Suprapubic skin (tissue), 4 donors: ENCODE data around the gene ULK4. TPM values are rescaled to one million over a fixed set of nuclear protein-coding genes. Genes with fewer than 3 reads are reported as not detected.

ENCODE experiments used
- DNase-seq, 2 donors: peaks; one replicate each; pipeline ENCODE4 v3.0.0-alpha.2; 2019; ENCODE audit warnings: low spot score in 2 of 2
- H3K27ac ChIP-seq: fragments of 200-600 bp; sonication (generic); one replicate; pipeline ENCODE4 v1.5.1; 2019
- H3K27me3 ChIP-seq: fragments of 200-600 bp; sonication (generic); one replicate; pipeline ENCODE4 v1.5.1; 2019
- H3K36me3 ChIP-seq: fragments of 200-600 bp; sonication (generic); one replicate; pipeline ENCODE4 v1.5.1; 2019
- H3K4me1 ChIP-seq: fragments of 200-600 bp; sonication (generic); one replicate; pipeline ENCODE4 v1.5.1; 2019
- H3K4me3 ChIP-seq: fragments of 200-600 bp; sonication (generic); one replicate; pipeline ENCODE4 v1.5.1; 2019; ENCODE audit warnings: mild to moderate bottlenecking
- H3K9me3 ChIP-seq: fragments of 200-600 bp; sonication (generic); one replicate; pipeline ENCODE4 v1.5.1; 2019
- EP300 ChIP-seq: sonication (generic); formaldehyde crosslinking; IDR thresholded peaks from one replicate; pipeline ENCODE4 v1.6.1; 2017; ENCODE audit warnings: antibody characterized with exemption
- POLR2A ChIP-seq, 2 donors: fragments of 450-650 bp; IDR thresholded peaks; one replicate each; pipeline ENCODE4 v1.6.1; 2017; ENCODE audit warnings: antibody characterized with exemption in 2 of 2, mild to moderate bottlenecking in 2 of 2, moderate library complexity in 2 of 2
- POLR2AphosphoS5 ChIP-seq, 3 donors: sonication (generic); formaldehyde crosslinking; IDR thresholded peaks; one replicate each; pipeline ENCODE4 v1.6.1; 2017; ENCODE audit warnings: antibody characterized with exemption in 3 of 3
- WGBS: methylation state at CpG from one replicate; pipeline ENCODE4 v1.1.5; 2018; 5-methylcytosine and 5-hydroxymethylcytosine counted together
- total RNA-seq, 4 donors: library from RNA; depleted of rRNA; stranded (reverse); fragments of >200 nt; gene quantifications; one replicate each; pipeline ENCODE4 v1.1.0, GENCODE V29; 2016
- TF ChIP-seq, protein P1 (sequence below), 2 donors: fragments of 200-600 bp in 1 of 2; fragments of 450-650 bp in 1 of 2; sonication (generic) in 1 of 2; IDR thresholded peaks; one replicate each; pipeline ENCODE4 v1.5.1; 2016 to 2019; ENCODE audit warnings: antibody characterized with exemption in 2 of 2, mild to moderate bottlenecking in 1 of 2, moderate library complexity in 1 of 2

The ULK4 gene
- total RNA-seq, 4 donors from 2014 or later = 11.7 to 21.7 (median 16.6) TPM

DNA sequence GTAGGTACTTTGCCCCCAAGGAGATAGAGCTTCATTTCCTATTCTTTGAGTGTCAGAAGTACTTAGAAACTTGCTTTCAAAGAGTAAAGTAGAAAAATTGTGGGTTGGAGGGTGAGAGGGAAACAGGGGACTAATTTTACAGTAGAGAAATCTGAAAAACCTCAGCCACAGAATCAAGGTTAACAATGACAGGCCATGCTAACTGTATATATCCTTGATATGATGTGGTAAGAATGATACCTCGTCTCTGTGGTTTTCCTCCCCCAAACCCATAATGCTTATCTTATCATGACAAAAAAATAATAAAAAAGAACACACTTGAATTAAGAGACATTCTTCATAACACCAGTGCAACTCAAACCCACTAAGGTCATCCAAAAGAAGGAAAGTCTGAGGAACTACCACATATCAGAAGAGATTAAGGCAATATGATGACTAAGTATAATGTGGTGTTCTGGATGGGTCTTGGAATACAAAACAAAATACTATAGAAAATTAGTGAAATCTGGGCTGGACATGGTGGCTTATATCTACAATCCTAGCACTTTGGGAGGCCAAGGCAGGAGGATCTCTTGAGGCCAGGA lies 360.4 kb downstream of the ULK4 start:
- H3K27me3 ChIP-seq = no peaks in the 10 kb centered on the region
- 69% methylated on average over 1 of the region's 1 CpG for WGBS
- H3K27ac ChIP-seq = no peak overlapping the region
- H3K4me3 ChIP-seq = no peak overlapping the region
- no peak for DNase-seq
- H3K4me1 ChIP-seq = no peaks in the 10 kb centered on the region
- no peaks in the 10 kb centered on the region for H3K36me3 ChIP-seq
- TF ChIP-seq POLR2AphosphoS5 (IDR thresholded peaks at IDR 0.05) (no peak), EP300 (no peak), POLR2A (IDR thresholded peaks at IDR 0.05) (no peak)
- TF ChIP-seq, protein P1, sequence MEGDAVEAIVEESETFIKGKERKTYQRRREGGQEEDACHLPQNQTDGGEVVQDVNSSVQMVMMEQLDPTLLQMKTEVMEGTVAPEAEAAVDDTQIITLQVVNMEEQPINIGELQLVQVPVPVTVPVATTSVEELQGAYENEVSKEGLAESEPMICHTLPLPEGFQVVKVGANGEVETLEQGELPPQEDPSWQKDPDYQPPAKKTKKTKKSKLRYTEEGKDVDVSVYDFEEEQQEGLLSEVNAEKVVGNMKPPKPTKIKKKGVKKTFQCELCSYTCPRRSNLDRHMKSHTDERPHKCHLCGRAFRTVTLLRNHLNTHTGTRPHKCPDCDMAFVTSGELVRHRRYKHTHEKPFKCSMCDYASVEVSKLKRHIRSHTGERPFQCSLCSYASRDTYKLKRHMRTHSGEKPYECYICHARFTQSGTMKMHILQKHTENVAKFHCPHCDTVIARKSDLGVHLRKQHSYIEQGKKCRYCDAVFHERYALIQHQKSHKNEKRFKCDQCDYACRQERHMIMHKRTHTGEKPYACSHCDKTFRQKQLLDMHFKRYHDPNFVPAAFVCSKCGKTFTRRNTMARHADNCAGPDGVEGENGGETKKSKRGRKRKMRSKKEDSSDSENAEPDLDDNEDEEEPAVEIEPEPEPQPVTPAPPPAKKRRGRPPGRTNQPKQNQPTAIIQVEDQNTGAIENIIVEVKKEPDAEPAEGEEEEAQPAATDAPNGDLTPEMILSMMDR (IDR thresholded peaks at IDR 0.05) = no peak
- H3K9me3 ChIP-seq = no peaks in the 10 kb centered on the region

DNA sequence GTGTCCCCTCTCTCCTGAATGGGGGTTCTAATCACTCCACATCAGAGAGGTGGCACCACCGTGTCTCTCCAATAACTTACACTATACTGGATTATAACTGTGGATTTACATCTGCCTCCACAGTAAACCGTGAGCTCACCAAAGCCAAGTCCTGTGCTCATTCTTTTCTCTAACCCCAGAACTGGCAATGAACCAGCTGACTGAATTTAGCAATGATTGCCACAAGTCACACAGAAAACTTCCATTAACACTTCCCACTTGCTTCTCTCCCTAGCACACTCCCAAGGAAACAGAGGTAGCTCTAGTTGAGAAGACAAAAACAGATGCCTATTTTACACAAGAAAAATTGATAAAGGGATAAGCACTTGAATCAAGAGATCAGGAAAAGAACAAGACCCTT lies 361.3 kb downstream of the ULK4 start:
- no peak for DNase-seq
- TF ChIP-seq EP300 (no peak), POLR2A (IDR thresholded peaks at IDR 0.05) (no peak), POLR2AphosphoS5 (IDR thresholded peaks at IDR 0.05) (no peak)
- TF ChIP-seq, protein P1 (IDR thresholded peaks at IDR 0.05) = no peak
- H3K27ac ChIP-seq = no peak overlapping the region
- WGBS = 71% methylated on average over 2 of the region's 2 CpGs
- no peaks in the 10 kb centered on the region for H3K36me3 ChIP-seq
- H3K4me1 ChIP-seq = no peaks in the 10 kb centered on the region
- no peaks in the 10 kb centered on the region for H3K9me3 ChIP-seq
- no peaks in the 10 kb centered on the region for H3K27me3 ChIP-seq
- H3K4me3 ChIP-seq = no peak overlapping the region

DNA sequence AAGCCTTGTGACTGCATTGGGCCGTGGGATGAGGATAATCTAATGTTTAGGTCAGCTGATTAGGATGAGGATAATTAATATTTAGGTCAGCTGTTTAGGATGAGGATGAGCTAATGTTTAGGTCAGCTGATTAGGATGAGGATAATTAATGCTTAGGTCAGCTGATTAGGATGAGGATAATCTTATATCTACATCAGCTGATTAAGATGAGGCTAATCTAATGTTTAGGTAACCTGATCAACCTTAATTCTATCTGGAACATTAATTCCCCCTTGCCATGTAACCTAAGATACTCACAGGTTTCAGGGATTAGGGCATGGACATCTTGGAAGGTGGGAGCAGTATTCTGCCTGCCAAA lies 362.8 kb downstream of the ULK4 start:
- H3K4me3 ChIP-seq = no peak overlapping the region
- DNase-seq = no peak
- H3K27ac ChIP-seq = no peak overlapping the region
- 71% methylated on average over 1 of the region's 1 CpG for WGBS
- no peaks in the 10 kb centered on the region for H3K36me3 ChIP-seq
- no peaks in the 10 kb centered on the region for H3K27me3 ChIP-seq
- H3K9me3 ChIP-seq = no peaks in the 10 kb centered on the region
- H3K4me1 ChIP-seq = no peaks in the 10 kb centered on the region
- no peak for TF ChIP-seq EP300
- TF ChIP-seq, protein P1 (IDR thresholded peaks at IDR 0.05) = no peak
- no peak for TF ChIP-seq POLR2AphosphoS5 (IDR thresholded peaks at IDR 0.05)

DNA sequence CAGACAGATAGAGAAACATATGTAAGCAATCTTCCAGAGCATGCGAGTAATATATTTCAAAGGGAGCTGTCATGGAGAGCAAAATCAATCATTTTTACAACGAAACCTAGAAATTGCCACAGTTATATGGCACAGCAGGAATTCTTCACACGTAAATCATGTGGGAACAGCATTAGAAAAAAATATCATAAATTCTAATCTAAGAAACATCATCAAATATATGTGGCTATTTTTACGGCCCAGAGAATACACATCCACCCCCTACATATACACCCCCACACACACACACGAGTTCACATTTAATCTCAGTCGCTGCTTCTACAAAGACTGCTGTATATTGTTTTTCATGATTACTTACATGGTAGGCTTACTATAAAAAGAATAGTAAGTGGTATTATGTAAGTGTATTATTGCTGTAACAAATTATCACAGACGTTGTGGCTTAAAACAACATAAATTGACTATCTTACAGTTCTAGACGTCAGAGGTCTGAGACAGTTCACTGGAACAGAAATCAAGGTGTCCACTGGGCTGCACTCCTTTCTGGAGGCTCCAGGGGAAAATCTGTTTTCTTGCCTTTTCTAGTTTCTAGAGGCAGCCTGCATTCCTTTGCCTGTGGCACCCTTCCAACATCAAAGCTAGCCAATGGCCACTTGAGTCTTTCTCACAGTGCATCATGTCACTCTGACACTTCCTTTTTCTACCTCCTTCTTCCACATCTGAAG lies 363.3 kb downstream of the ULK4 start:
- Histone ChIP-seq H3K27me3 (no peaks in the 10 kb centered on the region), H3K27ac (no peak overlapping the region), H3K4me1 (no peaks in the 10 kb centered on the region), H3K36me3 (no peaks in the 10 kb centered on the region), H3K4me3 (no peak overlapping the region), H3K9me3 (no peaks in the 10 kb centered on the region)
- WGBS = 61% methylated on average over 8 of the region's 8 CpGs
- no peak for DNase-seq
- TF ChIP-seq EP300 (no peak), POLR2AphosphoS5 (IDR thresholded peaks at IDR 0.05) (no peak), POLR2A (IDR thresholded peaks at IDR 0.05) (no peak)
- TF ChIP-seq, protein P1 (IDR thresholded peaks at IDR 0.05) = no peak

DNA sequence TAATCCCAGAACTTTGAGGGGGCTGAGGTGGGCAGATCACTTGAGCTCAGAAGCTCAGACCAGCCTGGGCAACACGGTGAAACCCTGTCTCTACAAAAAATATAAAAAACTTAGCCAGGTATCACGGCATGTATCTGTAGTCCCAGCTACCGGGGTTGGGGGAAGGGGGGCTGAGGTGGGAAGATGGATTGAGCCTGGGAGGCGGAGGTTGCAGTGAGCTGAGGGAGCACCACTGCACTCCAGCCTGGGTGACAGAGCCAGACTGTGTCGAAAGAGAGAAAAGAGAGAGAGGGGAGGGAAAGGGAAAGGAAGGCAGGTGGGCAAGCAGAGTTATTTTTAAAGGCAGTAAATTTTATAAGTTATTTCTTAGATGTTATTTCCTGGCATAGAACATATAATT lies 368.1 kb downstream of the ULK4 start:
- Histone ChIP-seq H3K4me3 (no peak overlapping the region), H3K36me3 (no peaks in the 10 kb centered on the region), H3K4me1 (no peaks in the 10 kb centered on the region), H3K27ac (no peak overlapping the region), H3K9me3 (no peaks in the 10 kb centered on the region), H3K27me3 (no peaks in the 10 kb centered on the region)
- TF ChIP-seq EP300 (no peak), POLR2AphosphoS5 (IDR thresholded peaks at IDR 0.05) (no peak), POLR2A (IDR thresholded peaks at IDR 0.05) (no peak)
- TF ChIP-seq, protein P1 (IDR thresholded peaks at IDR 0.05) = no peak
- DNase-seq = no peak
- 76% methylated on average over 5 of the region's 5 CpGs for WGBS
